PC-9 (cell line): ENCODE measurements around the gene FAM89B.

Source experiments
- EZH2 ChIP-seq: fragments of 200-600 bp; sonication (generic); IDR thresholded peaks from 2 replicates; pipeline ENCODE4 v1.8.0; 2017; ENCODE audit warnings: antibody characterized with exemption, low read depth
- TF ChIP-seq, protein P1 (sequence below): fragments of 200-600 bp; sonication (generic); conservative IDR thresholded peaks from 2 replicates; pipeline ENCODE4 v1.6.1; 2017; ENCODE audit warnings: mixed run types, antibody characterized with exemption, mild to moderate bottlenecking, moderate library complexity

GRCh38 chr11:65556470-65557279, 15.7 kb upstream of the FAM89B start:
- TF ChIP-seq, protein P1, sequence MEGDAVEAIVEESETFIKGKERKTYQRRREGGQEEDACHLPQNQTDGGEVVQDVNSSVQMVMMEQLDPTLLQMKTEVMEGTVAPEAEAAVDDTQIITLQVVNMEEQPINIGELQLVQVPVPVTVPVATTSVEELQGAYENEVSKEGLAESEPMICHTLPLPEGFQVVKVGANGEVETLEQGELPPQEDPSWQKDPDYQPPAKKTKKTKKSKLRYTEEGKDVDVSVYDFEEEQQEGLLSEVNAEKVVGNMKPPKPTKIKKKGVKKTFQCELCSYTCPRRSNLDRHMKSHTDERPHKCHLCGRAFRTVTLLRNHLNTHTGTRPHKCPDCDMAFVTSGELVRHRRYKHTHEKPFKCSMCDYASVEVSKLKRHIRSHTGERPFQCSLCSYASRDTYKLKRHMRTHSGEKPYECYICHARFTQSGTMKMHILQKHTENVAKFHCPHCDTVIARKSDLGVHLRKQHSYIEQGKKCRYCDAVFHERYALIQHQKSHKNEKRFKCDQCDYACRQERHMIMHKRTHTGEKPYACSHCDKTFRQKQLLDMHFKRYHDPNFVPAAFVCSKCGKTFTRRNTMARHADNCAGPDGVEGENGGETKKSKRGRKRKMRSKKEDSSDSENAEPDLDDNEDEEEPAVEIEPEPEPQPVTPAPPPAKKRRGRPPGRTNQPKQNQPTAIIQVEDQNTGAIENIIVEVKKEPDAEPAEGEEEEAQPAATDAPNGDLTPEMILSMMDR = no peak
- no peak for TF ChIP-seq EZH2
